UCSD-AML1 (cell line): Measurements from ENCODE around the gene CCDC7.
"Not testable (repeated sequence)": the region's sequence is repeated elsewhere in the genome, so short reads cannot be mapped to it uniquely, and the experiment has no call there.

Experiments
- DNase-seq: peaks from one replicate; lab custom pipeline; 2025; ENCODE audit not compliant: unreplicated experiment; lab: John Stamatoyannopoulos, UW

The CCDC7 gene

GRCh38 chr10:32445740-32446535 lies at the start of gene CCDC7:
TSS of gene CCDC7 (plus strand) at chr10:32446140. CDS start at chr10:32451643, 5,503 bp downstream.
- peak; percentile 93 for DNase-seq

GRCh38 chr10:32397163-32397562 lies 48.8 kb upstream of the CCDC7 start:
- not testable (repeated sequence) for DNase-seq

- DNase-seq, result not testable (repeated sequence)
These were observed 46.2 kb upstream of the CCDC7 start for GRCh38 chr10:32399720-32400119.

- DNase-seq, result no peak
These were observed 45.0 kb upstream of the CCDC7 start for GRCh38 chr10:32400961-32401360.

GRCh38 chr10:32402499-32402898 lies 43.4 kb upstream of the CCDC7 start:
- no peak for DNase-seq

GRCh38 chr10:32403091-32403490 lies 42.8 kb upstream of the CCDC7 start:
- DNase-seq, result no peak

- no peak for DNase-seq
These were observed 37.2 kb upstream of the CCDC7 start for GRCh38 chr10:32408690-32409089.

- DNase-seq, result no peak
These were observed 36.2 kb upstream of the CCDC7 start for GRCh38 chr10:32409741-32410140.

- DNase-seq, result no peak
These were observed 35.4 kb upstream of the CCDC7 start for GRCh38 chr10:32410569-32410968.

- DNase-seq, result no peak
These were observed 34.0 kb upstream of the CCDC7 start for GRCh38 chr10:32411797-32412498.

- no peak for DNase-seq
These were observed 33.5 kb upstream of the CCDC7 start for GRCh38 chr10:32412499-32412853.

- DNase-seq, result no peak
These were observed 32.4 kb upstream of the CCDC7 start for GRCh38 chr10:32413513-32413912.

GRCh38 chr10:32415361-32415760 lies 30.6 kb upstream of the CCDC7 start:
- no peak for DNase-seq

- DNase-seq, result no peak
These were observed 27.9 kb upstream of the CCDC7 start for GRCh38 chr10:32417911-32418547.

- DNase-seq, result no peak
These were observed 27.4 kb upstream of the CCDC7 start for GRCh38 chr10:32418572-32418971.

- DNase-seq, result no peak
These were observed 26.3 kb upstream of the CCDC7 start for GRCh38 chr10:32419615-32420014.

- no peak for DNase-seq
These were observed 19.8 kb upstream of the CCDC7 start for GRCh38 chr10:32426186-32426585.

GRCh38 chr10:32433542-32433941 lies 12.4 kb upstream of the CCDC7 start:
- no peak for DNase-seq

- DNase-seq, result no peak
These were observed 9.7 kb upstream of the CCDC7 start for GRCh38 chr10:32436215-32436614.

- no peak for DNase-seq
These were observed 8.6 kb upstream of the CCDC7 start for GRCh38 chr10:32437334-32437733.

GRCh38 chr10:32445036-32445435 lies 904 bp upstream of the CCDC7 start:
- DNase-seq, result no peak
